HEK293 (cell line): ENCODE data around the gene ZRANB1.

Source experiments
- CTCF ChIA-PET: fragments of 350-600 bp; formaldehyde crosslinking; extraction: SDS; loops from one replicate; lab custom pipeline; 2021; ENCODE audit warnings: antibody characterized with exemption; lab: Yijun Ruan, JAX
- POLR2A ChIA-PET: fragments of 300-600 bp; formaldehyde crosslinking; extraction: SDS; loops from one replicate; lab custom pipeline; 2020; ENCODE audit warnings: antibody characterized with exemption, inconsistent platforms; lab: Yijun Ruan, JAX
- H3K27ac ChIP-seq: fragments of 200-500 bp; sonication (Bioruptor generic); 2 replicates; pipeline ENCODE4 v1.5.1; 2014; ENCODE audit warnings: low read depth, low read length, control low read depth, inconsistent platforms; ENCODE audit errors: extremely low read depth
- H3K36me3 ChIP-seq, 2 experiments: fragments of 200-500 bp in 1 of 2; sonication (Bioruptor generic) in 1 of 2; 1 replicate in 1 of 2; 2 replicates in 1 of 2; pipeline ENCODE4 v1.5.1; 2014 to 2017; ENCODE audit warnings: inconsistent platforms in 2 of 2, low read length in 2 of 2; ENCODE audit not compliant: control insufficient read depth in 2 of 2, insufficient read depth in 1 of 2
- H3K4me1 ChIP-seq: fragments of 200-500 bp; sonication (Bioruptor generic); 2 replicates; pipeline ENCODE4 v1.5.1; 2014; ENCODE audit warnings: mild to moderate bottlenecking, low read length, inconsistent platforms; ENCODE audit not compliant: control insufficient read depth, insufficient read depth
- H3K4me3 ChIP-seq: 2 replicates; pipeline ENCODE4 v1.5.1; 2011; ENCODE audit warnings: low read depth, mild to moderate bottlenecking, control low read depth, low read length, moderate library complexity
- H3K9me3 ChIP-seq: fragments of 200-500 bp; sonication (Bioruptor generic); 2 replicates; pipeline ENCODE4 v1.5.1; 2014; ENCODE audit warnings: low read depth, low read length, inconsistent platforms; ENCODE audit not compliant: control insufficient read depth, insufficient read depth
- ATF2 ChIP-seq: fragments of 450-650 bp; formaldehyde crosslinking; IDR thresholded peaks from 2 replicates; pipeline ENCODE4 v1.5.1; 2016; ENCODE audit warnings: missing biosample characterization, missing genetic modification characterization, low read depth
- HOXA7 ChIP-seq: sonication (generic); formaldehyde crosslinking; IDR thresholded peaks from 2 replicates; pipeline ENCODE4 v1.8.1; 2022; ENCODE audit warnings: missing genetic modification reagents, borderline replicate concordance
- SCRT2 ChIP-seq: fragments of 450-650 bp; formaldehyde crosslinking; IDR thresholded peaks from 2 replicates; pipeline ENCODE4 v1.5.1; 2016; ENCODE audit warnings: missing biosample characterization, missing genetic modification characterization
- TSHZ1 ChIP-seq: fragments of 450-650 bp; formaldehyde crosslinking; IDR thresholded peaks from 2 replicates; pipeline ENCODE4 v1.5.1; 2016; ENCODE audit warnings: missing biosample characterization, missing genetic modification characterization, borderline replicate concordance
- ZFP41 ChIP-seq: fragments of 450-650 bp; formaldehyde crosslinking; IDR thresholded peaks from 2 replicates; pipeline ENCODE4 v1.5.1; 2016; ENCODE audit warnings: missing biosample characterization, missing genetic modification characterization, borderline replicate concordance
- ZNF174 ChIP-seq: fragments of 450-650 bp; formaldehyde crosslinking; IDR thresholded peaks from 2 replicates; pipeline ENCODE4 v1.5.0; 2017; ENCODE audit warnings: missing biosample characterization, mild to moderate bottlenecking, missing genetic modification characterization
- ZNF280D ChIP-seq: fragments of 450-650 bp; formaldehyde crosslinking; IDR thresholded peaks from 2 replicates; pipeline ENCODE4 v1.5.1; 2016; ENCODE audit warnings: missing biosample characterization, missing genetic modification characterization
- ZNF514 ChIP-seq: fragments of 450-650 bp; formaldehyde crosslinking; IDR thresholded peaks from 2 replicates; pipeline ENCODE4 v1.5.1; 2016; ENCODE audit warnings: missing biosample characterization, missing genetic modification characterization
- ZNF529 ChIP-seq: fragments of 450-650 bp; formaldehyde crosslinking; IDR thresholded peaks from 2 replicates; pipeline ENCODE4 v1.5.1; 2017; ENCODE audit warnings: missing genetic modification characterization, missing biosample characterization; ENCODE audit not compliant: insufficient replicate concordance
- ZNF555 ChIP-seq: fragments of 450-650 bp; formaldehyde crosslinking; conservative IDR thresholded peaks from 2 replicates; pipeline ENCODE4 v1.5.1; 2017; ENCODE audit warnings: missing biosample characterization, mild to moderate bottlenecking, missing genetic modification characterization, inconsistent platforms
- ZNF600 ChIP-seq: fragments of 450-650 bp; formaldehyde crosslinking; IDR thresholded peaks from 2 replicates; pipeline ENCODE4 v1.5.1; 2016; ENCODE audit warnings: missing biosample characterization, missing genetic modification characterization
- ZNF76 ChIP-seq: fragments of 450-650 bp; formaldehyde crosslinking; IDR thresholded peaks from 2 replicates; pipeline ENCODE4; 2016; ENCODE audit warnings: low read depth, missing biosample characterization, missing genetic modification characterization, borderline replicate concordance
- ZSCAN18 ChIP-seq: fragments of 450-650 bp; formaldehyde crosslinking; IDR thresholded peaks from 2 replicates; pipeline ENCODE4 v1.5.1; 2016; ENCODE audit warnings: missing biosample characterization, missing genetic modification characterization
- TF ChIP-seq, protein P1 (sequence below): fragments of 450-650 bp; formaldehyde crosslinking; IDR thresholded peaks from 2 replicates; pipeline ENCODE4 v1.5.1; 2016; ENCODE audit warnings: missing biosample characterization, missing genetic modification characterization
- TF ChIP-seq, protein P2 (sequence below): fragments of 450-650 bp; formaldehyde crosslinking; IDR thresholded peaks from 2 replicates; pipeline ENCODE4 v1.5.1; 2016; ENCODE audit warnings: missing biosample characterization, missing genetic modification characterization

ZRANB1 gene

DNA sequence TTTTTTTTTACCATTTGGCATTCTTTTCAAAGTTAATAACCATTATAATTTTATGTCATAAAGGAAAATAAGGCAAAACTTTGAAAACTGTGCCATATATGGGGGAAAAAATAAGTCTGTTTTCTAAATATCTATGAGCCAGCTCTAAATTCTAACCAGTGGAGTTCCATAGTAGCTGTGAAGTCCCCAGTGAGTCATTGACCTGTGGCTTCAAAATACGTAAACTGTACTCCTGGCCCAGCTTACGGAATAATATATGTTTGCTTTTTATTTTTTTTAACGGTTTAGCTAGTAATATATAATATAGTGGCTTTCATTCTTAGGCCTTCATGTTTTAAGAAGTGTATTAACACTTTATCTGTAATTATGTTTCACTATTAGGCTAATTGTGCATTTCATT is 20.5 kb downstream of the ZRANB1 start:
- Histone ChIP-seq H3K27ac (no peak overlapping the region), H3K9me3 (no peaks in the 10 kb centered on the region), H3K4me3 (no peak overlapping the region)
- POLR2A ChIA-PET, result interaction anchor here (0.6 to 1.0 kb wide), 2 partner anchors 46 to 71 kb away, joined by 3 to 4 read pairs; no protein-coding TSS in a partner anchor
- CTCF ChIA-PET, result no interaction called here
- TF ChIP-seq TSHZ1 (tag by site-specific recombination) (no peak), SCRT2 (tag by site-specific recombination) (peak; percentile 65)
- TF ChIP-seq, all 188 proteins: peak for 1
- peaks cover 7 to 14% of the 10 kb centered on the region in 2 experiments; a peak in 2 of 3 replicates for H3K36me3 ChIP-seq
- H3K4me1 ChIP-seq, result peaks cover 18% of the 10 kb centered on the region; the same call in 1 of the 2 replicates

DNA sequence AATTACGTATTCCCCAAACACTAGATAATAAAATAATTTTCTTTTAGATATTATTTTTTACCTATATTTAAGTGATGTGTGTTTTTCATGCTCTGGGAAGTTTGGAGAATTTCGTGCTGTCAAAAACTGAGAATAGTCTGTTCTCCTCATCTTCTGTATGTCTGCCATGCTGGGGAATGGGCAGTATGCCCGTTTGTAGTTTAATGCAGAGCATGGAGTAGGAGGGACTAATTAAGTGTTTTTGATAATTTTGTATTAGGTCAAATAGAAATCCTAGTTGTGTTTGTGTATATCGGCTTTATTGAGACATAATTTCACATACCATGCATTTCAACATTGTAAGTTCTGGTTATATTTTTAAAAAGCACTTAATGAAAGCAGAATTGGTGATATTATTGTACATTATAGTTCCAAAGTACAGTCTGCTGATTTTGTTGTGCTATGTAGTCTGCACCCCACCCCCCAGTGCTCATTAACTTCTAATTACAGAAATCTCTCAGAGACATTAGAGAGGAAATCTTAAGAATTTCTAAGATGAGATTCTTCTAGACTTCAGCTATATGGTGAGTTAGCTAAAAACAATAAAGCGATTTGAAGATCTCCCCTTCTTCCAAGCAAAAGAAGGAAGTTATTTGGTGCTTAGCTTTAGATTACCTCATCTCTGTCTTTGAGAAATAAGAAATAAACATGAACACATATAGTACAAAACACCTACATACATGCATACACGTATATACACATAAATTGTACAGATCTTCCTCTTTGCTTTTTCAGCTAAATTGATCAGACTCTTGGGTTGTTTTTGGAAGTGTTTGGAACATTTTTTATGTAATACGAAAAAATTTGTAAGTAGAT is 22.2 kb downstream of the ZRANB1 start:
- H3K4me1 ChIP-seq, result peaks cover 14% of the 10 kb centered on the region; the same call in 1 of the 2 replicates
- ChIA-PET CTCF (interaction anchor here (0.7 kb wide), 2 partner anchors 47 to 161 kb away, joined by 3 to 4 read pairs; no protein-coding TSS in a partner anchor), POLR2A (no interaction called here)
- no peaks in the 10 kb centered on the region for H3K9me3 ChIP-seq
- H3K4me3 ChIP-seq, result no peak overlapping the region
- 0 out of 2 replicates have a peak, but pooled peaks have one; percentile 13 for TF ChIP-seq ATF2 (tag by site-specific recombination)
- no peak for TF ChIP-seq ZNF555 (tag by site-specific recombination)
- H3K27ac ChIP-seq, result no peak overlapping the region
- peaks cover 11 to 26% of the 10 kb centered on the region in 2 experiments for H3K36me3 ChIP-seq

- POLR2A ChIA-PET, result interaction anchor here (0.6 kb wide), 1 partner anchor 29 kb away, joined by 3 read pairs; no protein-coding TSS in a partner anchor
- no peak overlapping the region for H3K4me3 ChIP-seq
- peaks cover 14% of the 10 kb centered on the region; the same call in 1 of the 2 replicates for H3K4me1 ChIP-seq
- H3K9me3 ChIP-seq, result no peaks in the 10 kb centered on the region
- H3K36me3 ChIP-seq, result peaks cover 19 to 34% of the 10 kb centered on the region in 2 experiments
- TF ChIP-seq ZFP41 (tag by site-specific recombination) (no peak), ZNF529 (tag by site-specific recombination) (no peak), ZSCAN18 (tag by site-specific recombination) (no peak), HOXA7 (no peak), ZNF280D (no peak), ZNF600 (tag by site-specific recombination) (no peak), ZNF76 (tag by site-specific recombination) (no peak), ZNF514 (no peak), ZNF174 (tag by site-specific recombination) (no peak)
- TF ChIP-seq, protein P1, sequence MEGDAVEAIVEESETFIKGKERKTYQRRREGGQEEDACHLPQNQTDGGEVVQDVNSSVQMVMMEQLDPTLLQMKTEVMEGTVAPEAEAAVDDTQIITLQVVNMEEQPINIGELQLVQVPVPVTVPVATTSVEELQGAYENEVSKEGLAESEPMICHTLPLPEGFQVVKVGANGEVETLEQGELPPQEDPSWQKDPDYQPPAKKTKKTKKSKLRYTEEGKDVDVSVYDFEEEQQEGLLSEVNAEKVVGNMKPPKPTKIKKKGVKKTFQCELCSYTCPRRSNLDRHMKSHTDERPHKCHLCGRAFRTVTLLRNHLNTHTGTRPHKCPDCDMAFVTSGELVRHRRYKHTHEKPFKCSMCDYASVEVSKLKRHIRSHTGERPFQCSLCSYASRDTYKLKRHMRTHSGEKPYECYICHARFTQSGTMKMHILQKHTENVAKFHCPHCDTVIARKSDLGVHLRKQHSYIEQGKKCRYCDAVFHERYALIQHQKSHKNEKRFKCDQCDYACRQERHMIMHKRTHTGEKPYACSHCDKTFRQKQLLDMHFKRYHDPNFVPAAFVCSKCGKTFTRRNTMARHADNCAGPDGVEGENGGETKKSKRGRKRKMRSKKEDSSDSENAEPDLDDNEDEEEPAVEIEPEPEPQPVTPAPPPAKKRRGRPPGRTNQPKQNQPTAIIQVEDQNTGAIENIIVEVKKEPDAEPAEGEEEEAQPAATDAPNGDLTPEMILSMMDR, result no peak
- TF ChIP-seq, protein P2, sequence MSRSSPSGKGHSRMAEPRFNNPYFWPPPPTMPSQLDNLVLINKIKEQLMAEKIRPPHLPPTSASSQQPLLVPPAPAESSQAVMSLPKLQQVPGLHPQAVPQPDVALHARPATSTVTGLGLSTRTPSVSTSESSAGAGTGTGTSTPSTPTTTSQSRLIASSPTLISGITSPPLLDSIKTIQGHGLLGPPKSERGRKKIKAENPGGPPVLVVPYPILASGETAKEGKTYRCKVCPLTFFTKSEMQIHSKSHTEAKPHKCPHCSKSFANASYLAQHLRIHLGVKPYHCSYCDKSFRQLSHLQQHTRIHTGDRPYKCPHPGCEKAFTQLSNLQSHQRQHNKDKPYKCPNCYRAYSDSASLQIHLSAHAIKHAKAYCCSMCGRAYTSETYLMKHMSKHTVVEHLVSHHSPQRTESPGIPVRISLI (tag by site-specific recombination), result no peak
- no peak overlapping the region for H3K27ac ChIP-seq
- CTCF ChIA-PET, result no interaction called here
Measured at GRCh38 chr10:124966008-124966407, 24.1 kb downstream of the ZRANB1 start.
